Subcutaneous abdominal adipose tissue (tissue), 5 donors: Measurements from ENCODE around the gene SATB1.

ENCODE experiments used
- H3K27ac ChIP-seq: one replicate; pipeline ENCODE4 v1.7.0; 2013; ENCODE audit warnings: low read depth, mild to moderate bottlenecking, inconsistent platforms, low read length, moderate library complexity
- H3K27me3 ChIP-seq, 5 donors: one replicate each; pipeline ENCODE4 v1.7.0; 2013; ENCODE audit warnings: low read length in 5 of 5, inconsistent platforms in 1 of 5; ENCODE audit not compliant: control insufficient read depth in 5 of 5, insufficient read depth in 4 of 5
- H3K36me3 ChIP-seq, 5 donors: one replicate each; pipeline ENCODE4 v1.7.0; 2013; ENCODE audit warnings: low read length in 5 of 5; ENCODE audit not compliant: control insufficient read depth in 5 of 5, insufficient read depth in 5 of 5
- H3K4me1 ChIP-seq, 5 donors: one replicate each; pipeline ENCODE4 v1.7.0; 2013; ENCODE audit warnings: low read length in 5 of 5, mild to moderate bottlenecking in 3 of 5, moderate library complexity in 1 of 5; ENCODE audit not compliant: control insufficient read depth in 5 of 5, insufficient read depth in 5 of 5
- H3K4me3 ChIP-seq, 5 donors: one replicate each; pipeline ENCODE4 v1.7.0; 2013; ENCODE audit warnings: low read length in 5 of 5, low read depth in 1 of 5
- H3K9ac ChIP-seq, 5 donors: one replicate each; pipeline ENCODE4 v1.7.0; 2013; ENCODE audit warnings: low read length in 5 of 5, mild to moderate bottlenecking in 4 of 5, moderate library complexity in 3 of 5
- H3K9me3 ChIP-seq, 5 donors: one replicate each; pipeline ENCODE4 v1.7.0; 2013; ENCODE audit warnings: low read length in 5 of 5; ENCODE audit not compliant: control insufficient read depth in 5 of 5
- donor health status: healthy.
- donor health status: healthy.
- donor health status: healthy.
- donor health status: healthy.
- donor health status: healthy.

SATB1 gene

GRCh38 chr3:18444595-18445400, 19.7 kb upstream of the SATB1 start:
- peaks cover 11 to 31% (median 24%) of the 10 kb centered on the region in 5 donors for H3K27me3 ChIP-seq
- H3K27ac ChIP-seq, result no peak overlapping the region

GRCh38 chr3:18443665-18444594, 18.8 kb upstream of the SATB1 start:
- Histone ChIP-seq H3K27ac (no peak overlapping the region), H3K9ac (peak overlapping the region in 3 of 5 donors; percentile 51 to 58 (median 52))

More at GRCh38 chr3:18444595-18445400, 19.7 kb upstream of the SATB1 start:
- Histone ChIP-seq H3K36me3 (no peaks in the 10 kb centered on the region), H3K4me3 (peak overlapping the region; percentile 60 to 74 (median 70)), H3K9me3 (peaks cover 0 to 7% (median 0%) of the 10 kb centered on the region in 5 donors), H3K4me1 (peaks cover 0 to 23% (median 21%) of the 10 kb centered on the region in 5 donors), H3K9ac (peak overlapping the region in 3 of 5 donors; percentile 51 to 58 (median 52))

GRCh38 chr3:18442756-18443664, 17.9 kb upstream of the SATB1 start:
- peaks cover 0 to 23% (median 21%) of the 10 kb centered on the region in 5 donors for H3K4me1 ChIP-seq
- H3K4me3 ChIP-seq, result peak overlapping the region in 4 of 5 donors; percentile 60 to 74 (median 69)
- H3K27ac ChIP-seq, result no peak overlapping the region
- H3K9ac ChIP-seq, result no peak overlapping the region
- no peaks in the 10 kb centered on the region for H3K9me3 ChIP-seq
- H3K27me3 ChIP-seq, result peaks cover 11 to 38% (median 24%) of the 10 kb centered on the region in 5 donors
- H3K36me3 ChIP-seq, result no peaks in the 10 kb centered on the region

More at GRCh38 chr3:18443665-18444594, 18.8 kb upstream of the SATB1 start:
- no peaks in the 10 kb centered on the region for H3K36me3 ChIP-seq
- H3K4me1 ChIP-seq, result peaks cover 0 to 23% (median 21%) of the 10 kb centered on the region in 5 donors
- H3K4me3 ChIP-seq, result peak overlapping the region; percentile 60 to 74 (median 70)
- peaks cover 0 to 1% (median 0%) of the 10 kb centered on the region in 5 donors for H3K9me3 ChIP-seq
- H3K27me3 ChIP-seq, result peaks cover 11 to 31% (median 22%) of the 10 kb centered on the region in 5 donors

- H3K4me3 ChIP-seq, result no peak overlapping the region
- peaks cover 0 to 23% (median 21%) of the 10 kb centered on the region in 5 donors for H3K4me1 ChIP-seq
- no peaks in the 10 kb centered on the region for H3K36me3 ChIP-seq
- peaks cover 11 to 31% (median 24%) of the 10 kb centered on the region in 5 donors for H3K27me3 ChIP-seq
- no peak overlapping the region for H3K9ac ChIP-seq
- H3K27ac ChIP-seq, result no peak overlapping the region
- H3K9me3 ChIP-seq, result no peaks in the 10 kb centered on the region
Observed at GRCh38 chr3:18441551-18441950, 16.4 kb upstream of the SATB1 start.

- Histone ChIP-seq H3K4me3 (no peak overlapping the region), H3K36me3 (no peaks in the 10 kb centered on the region), H3K27me3 (peaks cover 7 to 31% (median 19%) of the 10 kb centered on the region in 5 donors), H3K9me3 (no peaks in the 10 kb centered on the region), H3K9ac (no peak overlapping the region), H3K4me1 (peaks cover 0 to 14% (median 13%) of the 10 kb centered on the region in 5 donors), H3K27ac (no peak overlapping the region)
Observed at GRCh38 chr3:18440066-18440722, 15.1 kb upstream of the SATB1 start.

- Histone ChIP-seq H3K36me3 (no peaks in the 10 kb centered on the region), H3K27me3 (peaks cover 7 to 31% (median 17%) of the 10 kb centered on the region in 5 donors), H3K27ac (no peak overlapping the region), H3K9me3 (no peaks in the 10 kb centered on the region), H3K9ac (no peak overlapping the region), H3K4me1 (peaks cover 0 to 11% (median 10%) of the 10 kb centered on the region in 5 donors), H3K4me3 (no peak overlapping the region)
Observed at GRCh38 chr3:18439281-18439680, 14.1 kb upstream of the SATB1 start.

- H3K27me3 ChIP-seq, result peaks cover 2 to 26% (median 10%) of the 10 kb centered on the region in 5 donors
- H3K27ac ChIP-seq, result no peak overlapping the region
- H3K4me3 ChIP-seq, result no peak overlapping the region
- peaks cover 0 to 4% (median 3%) of the 10 kb centered on the region in 5 donors for H3K4me1 ChIP-seq
- no peak overlapping the region for H3K9ac ChIP-seq
- no peaks in the 10 kb centered on the region for H3K36me3 ChIP-seq
- no peaks in the 10 kb centered on the region for H3K9me3 ChIP-seq
Observed at GRCh38 chr3:18438586-18438985, 13.4 kb upstream of the SATB1 start.

GRCh38 chr3:18436213-18436612, 11.1 kb upstream of the SATB1 start:
- H3K4me1 ChIP-seq, result no peaks in the 10 kb centered on the region
- H3K9me3 ChIP-seq, result no peaks in the 10 kb centered on the region
- peaks cover 0 to 14% (median 3%) of the 10 kb centered on the region in 5 donors for H3K27me3 ChIP-seq
- no peak overlapping the region for H3K27ac ChIP-seq
- H3K36me3 ChIP-seq, result no peaks in the 10 kb centered on the region
- H3K9ac ChIP-seq, result no peak overlapping the region
- no peak overlapping the region for H3K4me3 ChIP-seq

GRCh38 chr3:18434711-18435110, 9.6 kb upstream of the SATB1 start:
- Histone ChIP-seq H3K4me1 (no peaks in the 10 kb centered on the region), H3K27me3 (peaks cover 0 to 15% (median 3%) of the 10 kb centered on the region in 5 donors)

More at GRCh38 chr3:18434711-18435110, 9.6 kb upstream of the SATB1 start:
- Histone ChIP-seq H3K9ac (no peak overlapping the region), H3K4me3 (no peak overlapping the region), H3K36me3 (no peaks in the 10 kb centered on the region), H3K27ac (no peak overlapping the region), H3K9me3 (no peaks in the 10 kb centered on the region)
